Loucy (cell line): ENCODE data around the gene MB.

Source experiments
- H2AFZ ChIP-seq: fragments of 200-600 bp; sonication (generic); 2 replicates; pipeline ENCODE4 v1.6.0; 2016; ENCODE audit warnings: antibody characterized with exemption, mild to moderate bottlenecking, low read length, moderate library complexity
- H3F3A ChIP-seq: fragments of 200-600 bp; 2 replicates; pipeline ENCODE4 v1.6.0; 2016; ENCODE audit warnings: antibody characterized with exemption, low read depth, mild to moderate bottlenecking
- H3K27me3 ChIP-seq: fragments of 200-600 bp; sonication (generic); 2 replicates; pipeline ENCODE4 v1.6.1; 2014; ENCODE audit warnings: low read length, mild to moderate bottlenecking; ENCODE audit not compliant: insufficient read depth, poor library complexity, severe bottlenecking
- H3K36me3 ChIP-seq: fragments of 200-600 bp; sonication (generic); 2 replicates; pipeline ENCODE4 v1.6.1; 2016; ENCODE audit warnings: low read length; ENCODE audit not compliant: insufficient read depth
- H3K4me1 ChIP-seq: fragments of 200-600 bp; sonication (generic); 2 replicates; pipeline ENCODE4 v1.5.1; 2014; ENCODE audit warnings: low read length, mild to moderate bottlenecking; ENCODE audit not compliant: insufficient read depth, poor library complexity, severe bottlenecking
- H3K4me2 ChIP-seq: fragments of 200-600 bp; sonication (generic); 2 replicates; pipeline ENCODE4 v1.6.0; 2014; ENCODE audit warnings: antibody characterized with exemption, low read length, low read depth, mild to moderate bottlenecking; ENCODE audit not compliant: poor library complexity, severe bottlenecking
- H3K4me3 ChIP-seq: fragments of 200-600 bp; sonication (generic); 2 replicates; pipeline ENCODE4 v1.5.1; 2014; ENCODE audit warnings: low read length, mild to moderate bottlenecking, mixed read lengths; ENCODE audit not compliant: poor library complexity, severe bottlenecking
- H3K79me2 ChIP-seq: fragments of 200-600 bp; sonication (generic); 2 replicates; pipeline ENCODE4 v1.6.1; 2014; ENCODE audit warnings: low read length; ENCODE audit not compliant: insufficient read depth
- H3K9ac ChIP-seq: fragments of 200-600 bp; sonication (generic); 2 replicates; pipeline ENCODE4 v1.6.0; 2014; ENCODE audit warnings: mild to moderate bottlenecking, low read depth, low read length, moderate library complexity; ENCODE audit not compliant: poor library complexity, severe bottlenecking
- H3K9me2 ChIP-seq: fragments of 200-600 bp; sonication (generic); replicated peaks from 2 replicates; pipeline ENCODE4 v1.6.1; 2016; ENCODE audit warnings: low read depth, low read length, mixed read lengths
- H3K9me3 ChIP-seq: fragments of 200-600 bp; sonication (generic); 2 replicates; pipeline ENCODE4 v1.6.1; 2014; ENCODE audit warnings: mild to moderate bottlenecking, antibody characterized with exemption, low read length, low read depth; ENCODE audit not compliant: insufficient read depth
- H4K20me1 ChIP-seq: fragments of 200-600 bp; sonication (generic); 2 replicates; pipeline ENCODE4 v1.6.0; 2014; ENCODE audit warnings: antibody characterized with exemption, low read length, mild to moderate bottlenecking; ENCODE audit not compliant: insufficient read depth, poor library complexity, severe bottlenecking
- EZH2phosphoT487 ChIP-seq: fragments of 200-600 bp; IDR thresholded peaks from 2 replicates; pipeline ENCODE4 v1.6.1; 2018; ENCODE audit warnings: antibody characterized with exemption, mild to moderate bottlenecking, moderate library complexity, borderline replicate concordance
- TF ChIP-seq, protein P1 (sequence below): fragments of 200-600 bp; sonication (generic); conservative IDR thresholded peaks from 2 replicates; pipeline ENCODE4 v1.5.1; 2014; ENCODE audit warnings: mild to moderate bottlenecking, antibody characterized with exemption, low read length

The MB gene

DNA sequence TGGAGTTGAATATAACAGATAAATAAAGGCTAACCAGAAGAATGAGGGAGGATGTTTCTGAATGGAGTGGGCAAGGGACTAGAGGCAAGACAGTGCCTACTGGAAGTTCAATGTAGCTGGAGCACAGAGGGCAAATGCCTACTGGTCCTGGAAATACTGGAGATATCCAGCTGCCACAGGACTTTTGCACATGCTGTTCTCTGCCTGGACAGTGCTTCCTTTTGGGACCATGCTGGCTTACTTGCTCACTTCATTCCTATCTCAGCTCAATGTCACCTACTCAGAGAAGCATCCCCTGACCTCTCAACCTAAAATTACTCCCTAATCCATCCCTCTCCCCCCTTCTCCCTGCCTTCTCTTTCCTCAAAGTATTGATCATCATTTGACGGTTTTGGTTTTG lies 56.3 kb downstream of the MB start:
- no peak overlapping the region for H3K4me2 ChIP-seq
- no peak overlapping the region for H2AFZ ChIP-seq
- no peak overlapping the region for H3K9ac ChIP-seq
- H3K4me1 ChIP-seq = peaks cover 6% of the 10 kb centered on the region
- no peaks in the 10 kb centered on the region for H3K79me2 ChIP-seq
- no peaks in the 10 kb centered on the region for H3F3A ChIP-seq
- TF ChIP-seq, protein P1, sequence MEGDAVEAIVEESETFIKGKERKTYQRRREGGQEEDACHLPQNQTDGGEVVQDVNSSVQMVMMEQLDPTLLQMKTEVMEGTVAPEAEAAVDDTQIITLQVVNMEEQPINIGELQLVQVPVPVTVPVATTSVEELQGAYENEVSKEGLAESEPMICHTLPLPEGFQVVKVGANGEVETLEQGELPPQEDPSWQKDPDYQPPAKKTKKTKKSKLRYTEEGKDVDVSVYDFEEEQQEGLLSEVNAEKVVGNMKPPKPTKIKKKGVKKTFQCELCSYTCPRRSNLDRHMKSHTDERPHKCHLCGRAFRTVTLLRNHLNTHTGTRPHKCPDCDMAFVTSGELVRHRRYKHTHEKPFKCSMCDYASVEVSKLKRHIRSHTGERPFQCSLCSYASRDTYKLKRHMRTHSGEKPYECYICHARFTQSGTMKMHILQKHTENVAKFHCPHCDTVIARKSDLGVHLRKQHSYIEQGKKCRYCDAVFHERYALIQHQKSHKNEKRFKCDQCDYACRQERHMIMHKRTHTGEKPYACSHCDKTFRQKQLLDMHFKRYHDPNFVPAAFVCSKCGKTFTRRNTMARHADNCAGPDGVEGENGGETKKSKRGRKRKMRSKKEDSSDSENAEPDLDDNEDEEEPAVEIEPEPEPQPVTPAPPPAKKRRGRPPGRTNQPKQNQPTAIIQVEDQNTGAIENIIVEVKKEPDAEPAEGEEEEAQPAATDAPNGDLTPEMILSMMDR = no peak
- no peak for TF ChIP-seq EZH2phosphoT487
- no peak overlapping the region for H3K4me3 ChIP-seq
- H3K9me2 ChIP-seq = no peaks in the 10 kb centered on the region
- H4K20me1 ChIP-seq = no peaks in the 10 kb centered on the region
- H3K9me3 ChIP-seq = no peaks in the 10 kb centered on the region
- H3K36me3 ChIP-seq = no peaks in the 10 kb centered on the region
- H3K27me3 ChIP-seq = no peaks in the 10 kb centered on the region

DNA sequence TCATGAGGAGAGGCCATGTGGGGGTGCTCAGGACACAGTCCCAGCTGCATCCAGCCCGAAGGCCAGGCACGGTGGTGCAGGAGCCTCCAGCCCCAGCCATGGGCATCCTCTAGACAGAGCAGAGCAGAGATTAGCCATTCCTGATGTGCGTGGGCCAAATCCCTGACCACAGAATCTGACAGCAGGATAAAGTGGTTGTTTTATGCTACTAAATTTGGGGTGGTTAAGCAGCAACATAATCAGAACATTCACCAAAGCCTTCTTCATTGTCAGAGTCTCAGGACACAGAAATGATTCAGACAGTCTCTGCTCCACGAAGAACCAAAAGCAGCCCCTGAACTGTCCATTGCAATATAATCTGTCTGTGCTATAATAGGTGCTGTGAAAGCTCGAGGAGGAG lies 56.8 kb downstream of the MB start:
- no peaks in the 10 kb centered on the region for H4K20me1 ChIP-seq
- H3K4me2 ChIP-seq = no peak overlapping the region
- no peaks in the 10 kb centered on the region for H3K9me2 ChIP-seq
- H3K4me3 ChIP-seq = no peak overlapping the region
- H3K4me1 ChIP-seq = peaks cover 6% of the 10 kb centered on the region
- no peaks in the 10 kb centered on the region for H3K79me2 ChIP-seq
- H3F3A ChIP-seq = no peaks in the 10 kb centered on the region
- H3K9me3 ChIP-seq = no peaks in the 10 kb centered on the region
- H2AFZ ChIP-seq = no peak overlapping the region
- H3K27me3 ChIP-seq = no peaks in the 10 kb centered on the region
- TF ChIP-seq EZH2phosphoT487 = no peak
- TF ChIP-seq, protein P1 = no peak
- no peak overlapping the region for H3K9ac ChIP-seq
- H3K36me3 ChIP-seq = no peaks in the 10 kb centered on the region

DNA sequence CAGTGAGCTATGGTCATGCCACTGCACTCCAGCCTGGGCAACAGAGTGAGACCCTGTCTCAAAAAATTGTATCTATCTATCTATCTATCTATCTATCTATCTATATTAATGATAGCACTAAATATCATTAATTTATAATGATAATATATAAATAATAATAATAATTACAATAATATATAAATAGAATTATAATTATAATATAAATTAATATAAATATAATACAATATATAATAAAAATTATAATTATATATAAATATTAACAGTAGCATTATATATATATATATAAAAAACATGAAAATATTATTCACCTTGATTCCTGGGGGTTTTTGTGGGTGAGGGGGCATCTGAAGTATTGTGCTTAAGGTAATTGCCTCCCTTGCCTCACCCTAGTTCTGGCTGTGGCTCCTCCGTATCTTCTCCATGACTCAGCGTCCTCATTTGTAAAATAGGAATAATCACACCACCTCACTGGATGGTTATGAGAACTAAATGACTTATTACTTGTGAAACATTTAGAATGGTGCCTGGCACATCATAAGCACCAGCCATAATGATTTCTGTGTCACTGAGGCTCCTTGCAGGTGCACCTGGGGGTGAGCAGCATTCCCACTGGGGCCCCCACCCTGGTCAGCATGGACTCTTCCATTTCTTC lies 57.6 kb downstream of the MB start:
- Histone ChIP-seq H3K9me3 (no peaks in the 10 kb centered on the region), H4K20me1 (no peaks in the 10 kb centered on the region), H3F3A (no peaks in the 10 kb centered on the region), H3K9ac (no peak overlapping the region), H3K4me2 (no peak overlapping the region), H3K4me3 (no peak overlapping the region), H3K9me2 (no peaks in the 10 kb centered on the region), H3K36me3 (no peaks in the 10 kb centered on the region), H3K27me3 (no peaks in the 10 kb centered on the region), H3K4me1 (peaks cover 10% of the 10 kb centered on the region), H2AFZ (no peak overlapping the region), H3K79me2 (no peaks in the 10 kb centered on the region)
- no peak for TF ChIP-seq EZH2phosphoT487
- TF ChIP-seq, protein P1 = no peak
